ENCODE data around the gene NRF1.
"Not testable (repeated sequence)": the region's sequence is repeated elsewhere in the genome, so short reads cannot be mapped to it uniquely, and the experiment has no call there.

The NRF1 gene

DNA sequence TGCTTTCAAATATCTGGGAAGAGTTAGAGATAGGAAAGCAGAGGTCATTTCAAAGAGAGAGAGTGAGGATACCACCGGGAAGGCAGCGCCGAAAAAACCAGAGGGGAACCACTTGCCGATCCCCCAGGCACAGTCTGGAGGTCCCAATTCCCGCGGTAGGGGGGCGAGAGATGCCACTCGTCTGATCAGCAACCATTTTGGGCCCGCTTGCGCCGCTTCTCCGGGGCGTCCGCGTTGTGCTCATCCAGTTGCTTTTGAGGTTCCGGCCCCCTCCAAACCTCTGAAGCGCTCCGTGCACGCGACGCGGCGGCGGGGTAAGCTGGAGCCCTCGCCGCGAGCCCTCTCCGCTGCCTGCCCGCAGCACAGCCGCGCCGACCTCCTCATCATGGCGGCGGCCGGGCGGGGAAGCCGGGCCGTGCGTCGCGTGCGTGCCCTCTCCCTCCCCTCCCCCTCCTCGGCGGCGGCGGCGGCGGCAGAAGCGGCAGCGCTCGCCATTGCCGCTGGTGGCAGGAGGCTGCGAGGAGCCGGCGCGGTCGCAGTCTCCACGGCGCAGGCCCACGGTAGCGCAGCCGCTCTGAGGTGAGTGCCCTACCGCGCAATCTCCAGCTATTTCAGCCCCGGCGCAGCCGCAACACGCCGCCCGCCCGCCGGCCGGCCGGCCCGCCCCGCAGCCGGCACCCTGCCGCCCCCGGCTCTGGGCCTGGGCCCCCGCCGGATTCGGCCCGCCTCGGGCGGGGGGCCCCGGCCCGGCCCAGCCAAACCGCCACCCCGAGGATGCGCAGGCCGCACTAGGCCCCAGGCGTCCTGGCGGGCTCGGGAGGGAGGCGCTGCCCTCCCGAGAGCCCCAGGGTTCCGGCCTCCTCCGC lies at the start of gene NRF1:
TSS of gene NRF1 (plus strand) at position 475 of the 866 bp plus-strand sequence. CDS start 45,632 bp downstream, outside the sequence.
- DNase-seq: peak; percentile 89

DNA sequence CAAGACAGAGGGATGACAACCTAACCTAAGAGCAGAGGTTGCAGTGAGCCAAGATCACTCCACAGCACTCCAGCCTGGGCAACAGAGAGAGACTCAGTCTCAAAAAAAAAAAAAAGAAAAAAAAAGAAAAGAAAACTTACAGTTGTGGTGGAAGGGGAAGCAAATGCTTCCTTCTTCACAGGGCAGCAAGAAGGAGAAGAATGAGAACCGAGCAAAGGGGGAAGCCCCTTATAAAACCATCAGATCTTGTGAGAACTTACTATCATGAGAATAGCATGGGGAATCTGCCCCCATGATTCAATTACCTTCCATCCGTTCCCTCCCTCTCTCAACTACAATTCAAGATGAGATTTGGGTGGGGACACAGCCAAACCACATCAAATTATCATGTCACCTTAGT lies 45.2 kb upstream of the NRF1 start:
- DNase-seq: not testable (repeated sequence)

DNA sequence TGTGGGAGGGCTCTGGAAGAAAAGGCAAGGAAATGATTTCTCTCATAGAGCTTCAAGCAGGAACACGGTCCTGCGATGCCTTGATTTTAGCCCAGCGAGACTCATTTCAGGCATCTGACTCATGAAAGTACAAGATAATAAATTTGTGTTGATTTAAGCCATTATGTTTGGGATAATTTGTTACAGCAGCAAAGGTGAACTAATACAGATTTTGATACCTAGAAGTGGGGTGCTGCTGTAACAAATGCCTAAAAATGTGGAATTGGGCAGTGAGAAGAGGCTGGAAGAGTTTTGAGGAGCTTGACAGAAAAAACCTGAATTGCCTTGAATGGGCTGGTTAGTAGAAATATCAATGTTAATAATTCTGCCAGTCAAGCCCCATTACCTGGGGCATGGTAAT lies 44.1 kb upstream of the NRF1 start:
- no peak for DNase-seq

DNA sequence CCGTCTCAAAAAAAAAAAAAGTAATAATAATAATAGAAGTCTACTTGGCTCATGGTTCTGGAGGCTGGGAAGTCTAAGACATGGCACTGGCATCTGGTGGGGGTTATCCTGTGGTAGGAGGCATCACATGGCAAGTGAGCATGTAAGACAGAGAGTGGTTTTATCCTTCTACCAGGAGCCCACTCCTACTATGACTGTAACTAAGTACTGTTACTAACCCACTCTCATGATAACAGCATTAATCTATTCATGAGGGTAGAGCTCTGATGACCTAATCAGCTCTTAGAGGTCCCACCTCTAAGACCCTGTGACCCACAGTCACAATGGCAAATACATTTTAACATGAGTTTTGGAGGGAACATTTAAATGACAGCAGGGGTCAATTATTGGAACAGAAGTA lies 43.3 kb upstream of the NRF1 start:
- DNase-seq: no peak

DNA sequence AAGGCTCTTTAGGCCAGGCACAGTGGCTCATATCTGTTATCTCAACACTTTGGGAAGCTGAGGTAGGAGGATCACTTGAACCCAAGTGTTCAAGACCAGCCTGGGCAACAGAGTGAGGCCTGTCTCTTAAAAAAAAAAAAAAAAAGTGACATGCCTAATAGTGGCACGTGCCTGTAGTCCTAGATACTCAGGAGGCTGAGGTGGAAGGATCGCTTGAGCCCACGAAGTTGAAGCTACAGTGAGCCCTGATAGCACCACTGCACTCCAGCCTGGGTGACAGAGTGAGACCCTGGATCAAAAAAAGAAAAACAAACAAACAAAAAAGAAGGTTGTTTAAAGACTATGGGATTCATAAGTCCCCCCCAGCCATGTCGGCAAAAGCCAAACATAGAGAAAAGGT lies 42.2 kb upstream of the NRF1 start:
- no peak for DNase-seq

DNA sequence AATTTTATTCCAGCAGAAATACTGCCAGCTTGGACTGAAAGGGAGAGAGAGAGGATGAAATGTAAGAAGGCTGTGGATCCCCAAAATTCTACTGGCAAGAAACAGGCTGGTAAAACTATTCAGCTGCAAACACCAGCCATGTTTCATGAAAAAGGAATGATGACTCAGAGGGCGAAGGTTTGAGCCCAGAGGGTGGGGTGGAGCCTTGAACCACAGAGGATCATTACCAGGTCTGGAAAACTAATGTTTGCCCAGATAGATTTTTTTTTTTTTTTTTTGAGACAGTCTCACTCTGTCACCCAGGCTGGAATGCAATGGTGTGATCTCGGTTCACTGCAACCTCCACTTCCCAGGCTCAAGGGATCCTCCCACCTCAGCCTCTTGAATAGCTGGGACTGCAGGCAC lies 41.7 kb upstream of the NRF1 start:
- no peak for DNase-seq

DNA sequence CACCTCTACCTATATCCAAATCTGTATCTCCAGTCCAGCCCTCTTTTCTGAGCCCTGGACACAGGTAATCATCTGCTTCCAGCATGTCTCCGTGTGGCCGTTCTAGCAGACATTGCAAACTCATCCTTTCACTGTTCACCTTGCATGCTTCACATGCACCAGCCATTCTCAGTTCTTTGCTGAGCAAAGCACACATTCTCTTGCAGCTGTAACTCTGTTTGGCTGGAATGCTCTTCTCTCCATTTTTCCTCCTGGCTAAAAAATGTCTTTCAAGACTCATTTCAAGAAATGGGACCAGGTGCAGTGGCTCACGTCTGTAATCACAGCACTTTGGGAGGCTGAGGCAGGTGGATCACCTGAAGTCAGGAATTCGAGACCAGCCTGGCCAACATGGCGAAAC lies 40.3 kb upstream of the NRF1 start:
- no peak for DNase-seq

DNA sequence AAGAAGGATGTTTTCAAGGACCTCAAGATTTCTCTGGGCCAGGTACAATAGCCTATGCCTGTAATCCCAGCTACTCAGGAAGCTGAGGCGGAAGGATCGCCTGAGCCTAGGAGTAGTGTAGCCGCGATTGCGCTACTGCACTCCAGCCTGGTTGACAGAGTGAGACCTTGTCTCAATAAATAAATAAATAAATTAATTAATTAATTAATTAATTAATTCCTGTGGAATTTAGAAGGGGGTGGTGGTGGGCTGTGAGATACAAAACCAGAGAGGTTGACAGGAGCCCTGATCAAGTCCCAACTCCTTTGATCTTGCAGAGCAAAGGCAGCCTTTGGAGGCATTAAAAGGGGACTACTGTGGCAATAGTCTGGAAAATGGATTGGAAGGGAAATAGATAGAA lies 39.3 kb upstream of the NRF1 start:
- DNase-seq: no peak

DNA sequence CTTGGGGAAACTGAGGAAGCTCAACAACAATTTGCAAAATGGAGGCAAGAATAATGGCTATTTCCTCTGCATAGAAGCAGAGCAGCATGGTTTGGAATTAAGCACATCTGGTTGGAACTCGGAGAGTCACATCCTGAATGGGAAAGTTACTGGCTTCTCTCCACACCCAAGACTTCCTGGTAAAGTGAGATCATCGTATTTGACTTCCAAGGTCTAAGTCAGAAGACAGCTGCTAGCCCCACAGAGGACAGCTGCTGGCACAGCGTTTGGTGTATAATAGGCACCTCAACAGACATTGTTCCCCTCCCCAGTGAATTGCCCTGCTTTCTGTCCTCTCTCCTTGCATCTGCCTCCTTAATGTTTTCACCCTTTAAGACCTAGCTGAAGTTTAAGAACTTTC lies 37.0 kb upstream of the NRF1 start:
- DNase-seq: no peak

DNA sequence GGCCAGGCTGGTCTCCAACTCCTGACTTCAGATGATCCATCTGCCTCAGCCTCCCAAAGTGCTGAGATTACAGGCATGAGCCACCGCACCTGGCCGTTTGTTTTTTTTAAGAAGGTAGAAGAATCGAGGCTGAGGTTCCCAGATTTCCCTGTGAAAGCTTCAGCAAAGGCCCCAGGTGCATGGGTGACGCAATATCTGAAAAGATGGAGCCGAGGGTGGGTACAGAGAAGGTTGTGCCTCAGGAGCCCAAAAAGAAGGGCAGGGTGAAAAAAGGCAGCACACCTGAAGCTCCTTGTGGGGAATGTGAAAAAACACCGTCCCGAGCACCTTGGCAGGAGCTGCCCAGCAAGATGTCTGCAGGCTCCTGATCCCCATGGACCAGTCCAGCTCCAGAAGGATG lies 35.8 kb upstream of the NRF1 start:
- DNase-seq: no peak

DNA sequence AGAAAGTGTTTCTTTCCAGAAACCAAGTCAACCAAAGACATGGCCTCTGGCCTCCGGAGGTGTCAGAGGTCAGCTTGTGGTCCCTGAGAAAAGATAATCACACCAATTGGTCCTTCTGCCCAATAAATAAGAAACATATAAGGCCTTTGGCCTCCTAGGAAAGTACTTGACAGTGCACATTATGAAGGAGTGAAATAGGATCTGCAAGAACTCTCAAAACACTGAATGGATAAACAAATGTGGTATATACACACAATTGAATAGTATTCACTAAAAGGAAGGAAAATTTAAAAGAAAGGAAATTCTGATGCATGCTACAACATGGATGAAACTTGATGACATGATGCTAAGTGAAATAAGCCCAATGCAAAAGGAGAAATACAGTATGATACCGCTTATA lies 35.4 kb upstream of the NRF1 start:
- DNase-seq: no peak

DNA sequence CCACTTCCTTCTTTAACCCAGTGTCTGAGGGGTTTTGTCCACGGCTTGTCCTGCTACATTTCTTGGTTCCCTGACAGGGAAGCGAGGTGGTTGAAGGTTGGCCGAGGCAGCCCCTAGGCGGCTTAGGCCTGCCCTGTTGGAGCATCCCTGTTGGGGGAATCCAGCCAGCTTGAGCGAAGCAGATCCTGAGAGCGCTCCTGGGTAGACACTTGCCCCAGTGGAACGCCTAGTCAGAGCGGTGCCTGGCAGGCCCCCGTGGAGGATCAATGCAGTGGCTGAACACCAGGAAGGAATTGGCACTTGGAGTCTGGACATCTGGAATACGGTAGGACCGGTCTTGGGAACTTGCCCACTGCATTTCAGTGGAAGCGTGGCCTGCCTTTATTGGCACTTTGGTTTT lies 32.7 kb upstream of the NRF1 start:
- DNase-seq: no peak

DNA sequence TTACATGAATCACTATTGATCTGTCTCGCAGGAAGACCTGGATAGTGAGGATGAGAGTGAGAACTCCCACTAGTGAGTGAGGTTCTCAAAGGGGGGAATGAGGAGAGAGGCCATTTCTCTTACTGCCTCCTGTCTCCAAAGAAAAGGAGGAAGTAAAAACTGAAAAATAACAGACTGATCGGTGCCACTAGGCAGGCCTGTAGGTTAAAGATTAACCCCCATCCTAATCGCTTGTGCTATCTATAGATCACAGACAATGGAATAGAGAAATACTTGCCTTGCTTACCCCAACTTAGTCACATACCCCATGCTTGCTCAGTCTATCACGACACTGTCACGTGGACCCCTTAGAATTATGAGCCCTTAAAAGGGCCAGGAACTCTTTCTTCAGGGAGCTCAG lies 25.3 kb upstream of the NRF1 start:
- DNase-seq: not testable (repeated sequence)

DNA sequence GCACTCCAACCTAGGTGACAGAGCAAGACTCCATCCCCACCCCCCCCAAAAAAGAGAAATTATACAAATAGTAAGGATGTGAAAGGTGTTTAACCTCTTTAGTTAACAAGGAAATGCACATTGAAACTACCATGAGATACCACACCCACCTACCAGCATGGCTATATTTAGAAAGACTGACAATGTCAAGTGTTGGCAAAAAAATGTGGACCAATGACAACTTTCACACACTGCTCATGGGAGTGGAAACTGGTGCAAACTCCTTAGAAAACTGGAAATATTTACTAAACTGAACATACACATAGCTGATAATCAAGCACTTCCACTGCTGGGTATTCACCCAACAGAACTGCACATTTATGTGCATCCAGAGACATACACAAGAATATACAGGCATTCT lies 23.3 kb upstream of the NRF1 start:
- no peak for DNase-seq

DNA sequence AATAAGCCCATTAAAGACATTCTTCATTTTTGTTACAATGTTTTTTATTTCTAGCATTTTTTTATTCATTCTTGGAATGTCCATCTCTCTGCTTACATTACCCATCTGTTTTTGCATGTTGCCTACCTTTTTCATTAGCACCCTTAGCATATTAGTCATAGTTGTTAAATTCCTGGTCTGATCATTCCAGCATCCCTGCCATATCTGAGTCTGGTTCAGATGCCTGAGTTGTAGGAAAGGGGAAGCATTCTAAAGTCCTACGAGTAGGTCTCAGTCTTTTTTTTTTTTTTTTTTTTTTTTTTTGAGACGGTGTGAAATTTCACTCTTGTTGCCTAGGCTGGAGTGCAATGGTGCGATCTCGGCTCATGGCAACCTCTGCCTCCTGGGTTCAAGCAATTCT lies 19.7 kb upstream of the NRF1 start:
- DNase-seq: no peak

DNA sequence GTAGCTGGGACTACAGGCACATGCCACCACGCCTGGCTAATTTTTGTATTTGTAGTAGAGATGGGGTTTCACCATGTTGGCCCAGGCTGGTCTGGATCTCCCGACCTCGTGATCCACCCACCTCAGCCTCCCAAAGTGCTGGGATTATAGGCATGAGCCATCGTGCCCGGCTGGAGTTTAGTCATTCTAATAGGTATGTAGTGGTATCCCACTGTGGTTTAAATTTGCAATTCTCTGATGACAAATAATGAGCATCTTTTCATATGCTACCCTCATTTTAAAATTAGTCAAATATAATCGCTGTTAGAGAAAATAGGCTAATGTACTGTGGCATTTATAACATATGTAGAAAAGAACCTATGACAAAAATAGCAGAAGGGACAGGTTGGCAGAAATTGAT lies 15.1 kb upstream of the NRF1 start:
- DNase-seq: not testable (repeated sequence)

DNA sequence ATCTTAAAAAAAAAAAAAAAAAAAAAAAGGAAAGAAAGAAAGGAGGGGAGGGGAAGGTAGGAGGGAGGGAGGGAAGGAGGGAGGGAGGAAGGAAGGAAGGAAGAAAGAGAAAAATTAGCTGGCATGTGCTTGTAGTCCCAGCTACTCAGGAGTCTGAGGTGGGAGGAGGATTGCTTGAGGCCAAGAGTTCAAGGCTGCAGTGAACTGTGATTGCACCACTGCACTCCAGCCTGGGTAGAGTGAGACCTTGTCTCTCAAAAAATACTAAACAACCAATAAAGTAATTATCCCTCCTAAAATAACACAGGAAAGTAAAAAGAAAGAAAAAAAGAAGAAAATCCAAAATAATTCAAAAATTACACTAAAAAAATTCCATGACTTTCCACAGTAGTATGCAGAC lies 13.8 kb upstream of the NRF1 start:
- DNase-seq: no peak

DNA sequence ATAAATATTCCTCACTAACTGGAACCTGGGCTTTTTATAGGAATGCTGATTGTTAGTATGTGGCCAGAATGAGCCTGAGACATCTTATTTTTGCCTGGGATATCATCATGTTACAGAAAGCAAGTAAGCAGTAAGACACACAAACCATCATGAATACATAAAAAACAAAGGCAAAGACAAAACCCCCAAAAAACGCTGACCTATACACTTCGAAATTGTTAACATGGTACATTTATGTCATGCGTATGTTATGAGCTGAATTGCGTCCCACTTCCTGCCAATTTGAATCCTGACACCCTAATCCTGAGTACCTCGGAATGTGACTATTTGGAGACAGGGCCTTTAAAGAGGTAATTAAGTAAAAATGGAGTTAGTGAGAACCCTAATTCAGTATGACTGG lies 12.3 kb upstream of the NRF1 start:
- no peak for DNase-seq

DNA sequence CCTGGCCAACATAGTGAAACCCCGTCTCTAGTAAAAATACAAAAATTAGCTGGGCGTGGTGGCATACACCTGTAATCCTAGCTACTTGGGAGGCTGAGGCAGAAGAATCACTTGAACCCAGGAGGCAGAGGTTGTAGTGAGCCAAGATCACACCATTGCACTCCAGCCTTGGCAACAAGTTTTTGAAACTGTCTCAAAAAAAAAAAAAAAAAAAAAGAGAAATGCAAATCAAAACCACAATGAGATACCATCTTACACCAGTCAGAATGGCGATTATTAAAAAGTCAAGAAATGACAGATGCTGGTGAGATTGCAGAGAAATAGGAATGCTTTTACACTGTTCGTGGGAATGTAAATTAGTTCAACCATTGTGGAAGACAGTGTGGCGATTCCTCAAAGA lies 7.9 kb upstream of the NRF1 start:
- not testable (repeated sequence) for DNase-seq

DNA sequence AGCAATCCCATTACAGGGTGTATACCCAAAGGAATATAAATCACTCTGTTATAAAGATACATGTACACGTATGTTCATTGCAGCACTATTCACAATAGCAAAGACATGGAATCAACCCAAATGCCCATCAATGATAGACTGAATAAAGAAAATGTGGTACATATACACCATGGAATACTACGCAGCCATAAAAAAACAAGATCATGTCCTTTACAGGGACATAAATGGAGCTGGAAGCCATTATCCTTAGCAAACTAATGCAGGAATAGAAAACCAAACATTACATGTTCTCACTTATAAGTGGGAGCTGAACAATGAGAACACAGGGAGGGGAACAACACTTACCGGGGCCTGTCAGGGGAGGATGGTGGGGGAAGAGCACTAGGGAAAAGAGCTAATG lies 7.5 kb upstream of the NRF1 start:
- not testable (repeated sequence) for DNase-seq

DNA sequence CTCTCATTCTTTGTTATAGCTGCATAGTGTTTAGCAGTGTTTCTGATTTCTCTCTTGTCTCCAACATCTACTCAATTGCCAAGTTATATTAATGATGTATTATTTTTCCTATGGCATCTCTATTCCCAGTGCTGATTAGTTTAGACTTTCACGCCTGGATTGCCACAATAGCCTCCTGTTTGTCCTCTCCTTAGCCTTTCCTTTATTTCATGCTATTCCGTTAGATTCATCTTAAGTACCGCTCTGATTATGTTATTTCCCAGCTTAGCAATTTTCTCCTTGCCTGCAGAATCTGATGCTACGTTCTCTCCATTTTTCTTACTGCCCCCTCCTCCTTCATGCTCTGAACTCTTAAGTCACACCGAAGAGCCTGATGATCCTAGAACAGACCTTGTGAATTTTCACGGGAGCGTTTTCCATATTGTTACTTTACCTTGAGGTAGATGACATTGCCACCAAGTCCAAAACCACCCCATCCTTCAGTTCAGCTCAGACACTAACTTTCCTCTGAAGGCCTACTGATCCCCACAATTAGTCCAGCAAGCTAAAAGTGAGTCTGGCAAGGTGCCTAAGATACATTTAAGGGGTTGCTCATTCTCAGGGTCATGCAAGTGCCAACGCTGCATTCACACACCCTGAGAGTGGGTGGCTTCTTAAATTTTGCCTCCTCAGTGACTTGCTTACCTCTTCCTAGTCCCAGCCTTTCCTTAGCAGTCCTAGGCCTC lies 6.6 kb upstream of the NRF1 start:
- no peak for DNase-seq

DNA sequence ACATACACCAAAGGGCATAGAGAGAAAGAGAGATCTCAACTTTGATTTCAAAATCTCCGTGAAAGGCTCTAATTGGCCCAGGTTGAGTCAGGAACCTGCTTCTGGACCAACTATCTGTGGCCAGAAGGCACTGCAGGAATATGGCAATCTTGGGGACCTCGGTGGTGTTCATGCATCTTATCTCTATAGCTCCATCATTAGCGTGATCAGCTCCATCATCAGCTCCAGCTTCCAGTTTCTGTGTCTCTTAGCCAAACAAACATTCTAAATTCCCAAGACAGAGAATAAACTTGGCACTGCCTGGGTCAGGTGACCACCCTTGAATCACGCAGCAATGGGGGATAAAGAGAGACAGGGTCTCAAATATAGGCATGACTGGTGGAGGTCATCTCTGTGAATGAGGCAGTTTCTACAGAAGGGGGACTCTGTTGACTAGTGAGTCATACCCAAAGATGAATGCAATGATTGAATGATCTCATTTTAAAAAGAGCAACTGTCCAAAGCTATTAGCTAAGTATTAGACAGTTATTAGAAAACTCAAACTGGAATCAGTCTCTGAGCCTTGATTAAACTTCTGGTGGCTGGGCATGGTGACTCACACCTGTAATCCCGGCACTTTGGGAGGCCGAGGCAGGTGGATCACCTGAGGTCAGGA lies 5.4 kb upstream of the NRF1 start:
- DNase-seq: no peak

DNA sequence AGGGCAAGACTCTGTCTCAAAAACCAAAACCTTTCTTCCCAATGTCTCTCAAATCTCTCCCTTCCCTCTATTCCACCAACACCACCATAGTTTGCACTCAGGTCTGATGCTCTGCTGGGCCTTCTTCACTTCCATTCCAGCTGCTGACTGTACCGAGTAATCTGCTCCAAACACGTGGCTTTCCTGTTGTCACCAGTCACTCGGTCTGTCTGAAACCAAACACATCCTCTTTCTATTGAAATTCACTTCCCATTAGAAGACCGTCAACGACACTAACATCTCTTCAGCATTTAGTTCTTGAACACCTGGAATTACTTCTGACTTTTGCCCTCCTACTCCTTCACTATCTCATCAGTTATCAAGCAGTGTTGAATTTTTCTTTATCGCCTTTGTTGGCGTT lies 4.7 kb upstream of the NRF1 start:
- DNase-seq: no peak
